Activated CD8-positive, alpha-beta memory T cell treated with anti-CD3 and anti-CD28 coated beads, Interleukin-2, amount 50 U/mL, for 1 hour (primary cell): ENCODE data around the gene C3orf70.

Experiments used
- DNase-seq: peaks from one replicate; pipeline ENCODE4 v3.0.0-alpha.2; 2020; ENCODE audit errors: extremely low read depth

The C3orf70 gene

GRCh38 chr3:185051801-185052200 is 101.1 kb downstream of the C3orf70 start:
- no peak for DNase-seq

GRCh38 chr3:185049710-185050109 is 103.2 kb downstream of the C3orf70 start:
- DNase-seq: no peak

- DNase-seq: no peak
These were observed 106.3 kb downstream of the C3orf70 start for GRCh38 chr3:185046603-185047002.

GRCh38 chr3:185046164-185046515 is 106.7 kb downstream of the C3orf70 start:
- no peak for DNase-seq

- DNase-seq: no peak
These were observed 110.4 kb downstream of the C3orf70 start for GRCh38 chr3:185042312-185043050.

GRCh38 chr3:185041540-185041939 is 111.3 kb downstream of the C3orf70 start:
- DNase-seq: no peak

- no peak for DNase-seq
These were observed 112.4 kb downstream of the C3orf70 start for GRCh38 chr3:185040425-185040824.

GRCh38 chr3:185037801-185038200 is 115.1 kb downstream of the C3orf70 start:
- DNase-seq: no peak

GRCh38 chr3:185030951-185031350 is 121.9 kb downstream of the C3orf70 start:
- DNase-seq: no peak

- DNase-seq: no peak
These were observed 122.5 kb downstream of the C3orf70 start for GRCh38 chr3:185030399-185030798.

GRCh38 chr3:185029086-185029485 is 123.8 kb downstream of the C3orf70 start:
- no peak for DNase-seq

- DNase-seq: no peak
These were observed 124.7 kb downstream of the C3orf70 start for GRCh38 chr3:185028121-185028520.
